Cardiac muscle cell (in vitro differentiated cells and primary cell): Measurements from ENCODE around the gene MDC1. TPM values are rescaled to one million over a fixed set of nuclear protein-coding genes. Genes with fewer than 3 reads are reported as not detected.

Experiments used
- DNase-seq, 2 donors: peaks; one replicate each; pipeline versions ENCODE4 v3.0.0 to v3.0.0-alpha.2; 2010 to 2017; ENCODE audit warnings: low read depth in 1 of 2, low spot score in 1 of 2
- H3K27ac ChIP-seq: fragments of 200-600 bp; sonication (generic); 2 replicates; pipeline ENCODE4 v1.5.1; 2016
- H3K27me3 ChIP-seq: fragments of 200-600 bp; sonication (generic); 2 replicates; pipeline ENCODE4 v1.6.0; 2016; ENCODE audit warnings: control low read depth
- H3K36me3 ChIP-seq: fragments of 200-600 bp; sonication (generic); 2 replicates; pipeline ENCODE4 v1.5.1; 2016; ENCODE audit warnings: control low read depth
- H3K4me1 ChIP-seq: fragments of 200-600 bp; sonication (generic); 2 replicates; pipeline ENCODE4 v1.8.1; 2017; ENCODE audit warnings: low read depth, mild to moderate bottlenecking, mixed run types
- H3K4me3 ChIP-seq: fragments of 200-600 bp; sonication (generic); 2 replicates; pipeline ENCODE4 v1.5.1; 2016; ENCODE audit warnings: mild to moderate bottlenecking
- H3K9me3 ChIP-seq: fragments of 200-600 bp; sonication (generic); 2 replicates; pipeline ENCODE4 v1.5.1; 2017; ENCODE audit warnings: low read depth, mild to moderate bottlenecking, control low read depth
- polyA plus RNA-seq: library from polyadenylated mRNA; unstranded; fragments of >200 nt; fragmentation: Nextera tagmentation; extraction: Ambion mirVana; gene quantifications from 2 replicates; pipeline ENCODE4 v1.2.1, GENCODE V29; 2016
- total RNA-seq: library from RNA; depleted of rRNA; stranded (reverse); fragments of >200 nt; gene quantifications from 2 replicates; pipeline ENCODE4 v1.2.3, GENCODE V29; 2016
- TF ChIP-seq, protein P1 (sequence below): IDR thresholded peaks from 2 replicates; pipeline ENCODE4 v1.5.1; 2012; ENCODE audit warnings: low read depth, mild to moderate bottlenecking, low read length

The MDC1 gene
- total and polyA plus RNA-seq, 2 experiments from 2014 or later = 21.9 to 30.0 TPM

DNA sequence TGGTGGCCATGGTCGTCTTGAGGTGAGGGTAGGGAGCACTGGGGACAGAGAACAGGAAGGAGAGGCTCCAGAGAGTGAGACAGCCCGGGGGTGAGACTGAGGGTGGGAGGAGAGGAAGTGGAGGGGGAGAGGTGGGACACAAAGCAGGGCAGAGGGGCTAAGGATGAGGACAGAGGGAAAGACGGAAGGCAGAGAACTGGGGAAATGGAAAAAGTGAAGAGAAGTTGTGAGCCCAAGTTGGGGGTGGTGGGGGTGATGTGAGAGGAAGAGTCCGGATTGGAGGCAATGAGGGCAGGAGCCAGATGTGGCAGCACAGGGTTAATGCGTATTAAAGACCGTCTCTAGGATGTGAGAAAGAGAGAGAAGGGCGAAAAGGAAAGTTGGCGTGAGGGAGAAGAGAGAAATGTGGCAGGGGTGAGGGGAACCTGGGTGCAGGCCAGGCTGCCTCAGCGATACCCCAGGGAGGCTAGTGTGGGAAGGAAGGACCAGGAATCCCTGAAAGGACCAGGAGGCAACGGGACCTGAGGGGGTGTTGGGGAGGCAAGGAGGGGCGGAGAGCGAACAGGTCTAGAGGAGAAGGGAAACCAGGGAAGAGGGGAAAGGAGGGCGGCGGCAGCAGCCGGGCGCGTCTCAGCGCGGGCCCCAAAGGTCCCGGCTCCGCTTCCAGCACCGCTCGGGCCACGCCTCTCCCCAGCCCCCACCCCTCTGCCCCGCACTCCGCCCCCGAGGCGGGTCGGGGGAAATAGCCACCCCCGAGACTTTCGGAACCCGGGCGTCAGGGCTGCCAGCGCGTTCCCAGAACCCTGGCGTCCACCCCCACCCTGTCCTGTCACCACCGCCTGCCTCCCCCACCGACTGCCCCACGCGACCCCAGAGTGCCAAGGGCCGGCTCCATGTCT lies 30.8 kb downstream of the MDC1 start, which contains the start of gene PPP1R18:
Gene PPP1R18 (minus strand): TSS at position 637 of the 899 bp plus-strand sequence. CDS start 627 bp downstream, at position 10.
- no peaks in the 10 kb centered on the region for H3K27me3 ChIP-seq
- H3K4me1 ChIP-seq = peaks cover 63% of the 10 kb centered on the region
- H3K27ac ChIP-seq = peak within 1 kb of the TSS; percentile 67
- no peaks in the 10 kb centered on the region for H3K36me3 ChIP-seq
- peak; percentile 73 to 76 for DNase-seq
- no peaks in the 10 kb centered on the region for H3K9me3 ChIP-seq
- TF ChIP-seq, protein P1, sequence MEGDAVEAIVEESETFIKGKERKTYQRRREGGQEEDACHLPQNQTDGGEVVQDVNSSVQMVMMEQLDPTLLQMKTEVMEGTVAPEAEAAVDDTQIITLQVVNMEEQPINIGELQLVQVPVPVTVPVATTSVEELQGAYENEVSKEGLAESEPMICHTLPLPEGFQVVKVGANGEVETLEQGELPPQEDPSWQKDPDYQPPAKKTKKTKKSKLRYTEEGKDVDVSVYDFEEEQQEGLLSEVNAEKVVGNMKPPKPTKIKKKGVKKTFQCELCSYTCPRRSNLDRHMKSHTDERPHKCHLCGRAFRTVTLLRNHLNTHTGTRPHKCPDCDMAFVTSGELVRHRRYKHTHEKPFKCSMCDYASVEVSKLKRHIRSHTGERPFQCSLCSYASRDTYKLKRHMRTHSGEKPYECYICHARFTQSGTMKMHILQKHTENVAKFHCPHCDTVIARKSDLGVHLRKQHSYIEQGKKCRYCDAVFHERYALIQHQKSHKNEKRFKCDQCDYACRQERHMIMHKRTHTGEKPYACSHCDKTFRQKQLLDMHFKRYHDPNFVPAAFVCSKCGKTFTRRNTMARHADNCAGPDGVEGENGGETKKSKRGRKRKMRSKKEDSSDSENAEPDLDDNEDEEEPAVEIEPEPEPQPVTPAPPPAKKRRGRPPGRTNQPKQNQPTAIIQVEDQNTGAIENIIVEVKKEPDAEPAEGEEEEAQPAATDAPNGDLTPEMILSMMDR = no peak
- peak within 1 kb of the TSS; percentile 63 for H3K4me3 ChIP-seq

DNA sequence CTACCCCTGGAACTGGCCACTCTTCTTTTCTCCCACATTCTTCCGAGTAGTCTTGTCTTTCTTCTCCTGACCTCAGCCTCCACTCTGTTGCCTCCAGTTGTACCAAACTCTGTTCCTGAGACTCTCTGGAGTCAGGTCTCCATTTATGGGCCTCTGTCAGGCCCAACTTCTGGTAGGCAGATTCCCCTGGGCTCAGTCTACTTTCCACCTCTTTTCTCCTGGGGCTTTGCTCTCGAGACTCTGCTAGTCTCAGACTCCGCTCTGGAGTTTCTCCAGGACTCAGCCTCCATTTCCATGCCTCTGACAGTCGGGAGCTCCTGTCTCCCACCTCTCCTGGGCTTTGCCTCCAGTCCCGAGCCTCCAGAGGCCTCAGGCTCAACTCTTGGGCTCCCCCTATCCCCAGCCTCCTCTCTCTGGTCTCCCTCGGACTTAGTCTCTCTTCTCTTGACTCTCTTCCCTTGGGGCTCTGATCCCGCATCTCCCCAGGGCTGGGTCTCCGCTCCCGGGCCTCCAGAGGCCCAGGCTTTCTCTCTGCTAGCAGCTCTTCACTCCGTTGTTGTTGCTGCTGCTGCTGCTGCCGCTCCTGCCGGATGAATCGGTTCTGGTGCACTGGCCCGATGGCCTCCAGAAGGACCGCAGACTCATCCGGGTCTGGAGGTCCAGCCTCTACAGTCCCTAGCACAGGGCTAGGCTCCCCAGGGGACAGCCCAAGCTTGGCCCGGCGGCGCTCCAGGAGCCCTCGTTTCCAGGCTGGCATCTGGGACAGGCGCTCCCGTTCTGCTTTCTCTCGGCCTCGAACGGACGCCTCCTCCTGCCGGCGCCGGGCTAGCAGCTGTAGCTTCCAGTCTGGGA lies 31.7 kb downstream of the MDC1 start:
- H3K36me3 ChIP-seq = no peaks in the 10 kb centered on the region
- peaks cover 60% of the 10 kb centered on the region for H3K4me1 ChIP-seq
- DNase-seq = no peak
- peak overlapping the region; percentile 63 for H3K4me3 ChIP-seq
- no peaks in the 10 kb centered on the region for H3K27me3 ChIP-seq
- TF ChIP-seq, protein P1 = peak; percentile 41
- H3K27ac ChIP-seq = peak overlapping the region; percentile 88
- no peaks in the 10 kb centered on the region for H3K9me3 ChIP-seq

DNA sequence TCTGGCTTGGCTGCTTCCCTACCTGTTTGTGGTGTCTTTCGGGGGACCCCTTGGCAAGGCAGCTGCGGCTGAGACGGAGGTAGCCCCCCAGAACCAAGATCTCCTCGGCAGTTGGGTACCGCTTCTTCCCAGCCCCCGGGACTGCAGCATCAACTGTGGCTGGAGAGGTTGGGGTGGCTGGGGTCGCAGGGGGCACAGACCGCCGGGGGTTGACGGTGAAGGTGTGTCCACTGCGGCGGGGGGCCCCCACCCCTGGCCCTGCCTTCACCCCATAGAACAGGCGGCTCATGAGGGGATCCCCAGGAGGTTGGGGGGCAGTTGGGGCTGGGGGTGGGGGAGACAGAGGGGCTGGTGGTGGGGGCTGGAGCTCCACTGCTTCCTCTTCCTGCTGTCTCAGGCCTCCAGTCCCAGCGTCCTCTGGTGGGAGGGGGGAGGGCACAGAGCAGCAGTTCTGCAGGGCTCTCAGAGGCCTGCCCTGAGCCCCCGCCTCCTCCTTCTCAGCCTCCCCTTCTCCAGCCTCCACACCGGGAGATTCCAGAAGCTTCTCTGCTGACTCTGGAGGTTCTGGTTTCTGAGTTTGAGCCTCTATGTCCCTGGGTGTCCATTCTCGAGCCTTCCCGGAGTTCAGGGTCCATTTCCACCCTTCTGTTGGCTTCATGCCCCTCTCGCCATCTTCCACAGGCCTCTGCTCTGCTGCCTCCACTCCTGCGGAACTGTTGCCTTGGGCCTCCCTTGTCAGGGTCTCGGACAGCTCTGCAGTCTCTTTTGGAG lies 32.5 kb downstream of the MDC1 start:
- Histone ChIP-seq H3K4me1 (peaks cover 56% of the 10 kb centered on the region), H3K9me3 (no peaks in the 10 kb centered on the region), H3K36me3 (no peaks in the 10 kb centered on the region), H3K27ac (peak overlapping the region; percentile 88), H3K4me3 (peak overlapping the region; percentile 2), H3K27me3 (no peaks in the 10 kb centered on the region)
- peak in 1 of 2 donors; percentile 57 for DNase-seq
- TF ChIP-seq, protein P1 = no peak

DNA sequence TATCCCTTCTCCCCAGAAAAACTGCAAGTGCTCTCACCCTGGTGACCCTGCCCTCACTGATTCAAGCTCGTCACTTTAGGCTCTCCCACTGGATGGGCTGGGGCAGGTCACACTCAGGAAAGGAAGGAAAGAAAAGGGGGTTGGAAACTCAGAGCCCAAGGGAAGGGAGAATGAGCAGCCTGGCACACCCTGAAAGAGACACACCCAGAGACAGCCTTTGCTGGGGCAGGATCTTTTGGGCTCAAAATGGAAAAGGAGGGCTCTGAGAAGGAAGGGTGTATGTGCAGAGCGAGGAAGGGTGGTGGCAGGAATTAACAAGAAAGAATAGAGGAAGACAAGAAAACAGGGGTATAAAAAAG lies 33.1 kb downstream of the MDC1 start:
- Histone ChIP-seq H3K4me1 (peaks cover 52% of the 10 kb centered on the region), H3K9me3 (no peaks in the 10 kb centered on the region), H3K27me3 (no peaks in the 10 kb centered on the region), H3K36me3 (no peaks in the 10 kb centered on the region), H3K4me3 (peak overlapping the region; percentile 2), H3K27ac (peak overlapping the region; percentile 88)
- TF ChIP-seq, protein P1 = no peak
- no peak for DNase-seq
